Skin epidermis (tissue), 12 donors: ENCODE data around the gene SIGLEC10.

ENCODE experiments used
- H3K27ac ChIP-seq, 21 experiments: fragments of 200-600 bp; sonication (generic) in 11 of 21; one replicate each; pipeline ENCODE4 v1.5.0; 2020; ENCODE audit warnings: mild to moderate bottlenecking in 3 of 21, inconsistent platforms in 2 of 21, moderate library complexity in 2 of 21
- H3K4me3 ChIP-seq, 7 experiments: fragments of 200-600 bp; sonication (generic) in 2 of 7; one replicate each; pipeline ENCODE4 v1.5.0; 2020; ENCODE audit warnings: inconsistent platforms in 2 of 7, mild to moderate bottlenecking in 2 of 7, moderate library complexity in 1 of 7

SIGLEC10 gene

GRCh38 chr19:51368366-51369282 is 48.8 kb downstream of the SIGLEC10 start, which contains the start of gene CLDND2:
Gene CLDND2, minus strand, starts transcription at chr19:51369003. Its CDS starts 426 bp downstream, at chr19:51368577.
- peak within 1 kb of the TSS in 20 of 21 experiments; percentile 19 to 98 (median 86) for H3K27ac ChIP-seq

GRCh38 chr19:51367565-51368365 is 49.7 kb downstream of the SIGLEC10 start:
- H3K27ac ChIP-seq: peak overlapping the region in 20 of 21 experiments; percentile 19 to 98 (median 89)
- peak overlapping the region; percentile 62 to 84 (median 77) for H3K4me3 ChIP-seq

More at GRCh38 chr19:51368366-51369282, 48.8 kb downstream of the SIGLEC10 start, which contains the start of gene CLDND2:
- peak within 1 kb of the TSS; percentile 62 to 84 (median 77) for H3K4me3 ChIP-seq

GRCh38 chr19:51367255-51367564 is 50.2 kb downstream of the SIGLEC10 start:
- Histone ChIP-seq H3K27ac (peak overlapping the region; percentile 48 to 98 (median 89)), H3K4me3 (peak overlapping the region; percentile 62 to 84 (median 77))

- Histone ChIP-seq H3K4me3 (peak overlapping the region; percentile 62 to 84 (median 77)), H3K27ac (peak overlapping the region; percentile 48 to 98 (median 89))
Observed at GRCh38 chr19:51366389-51367254, 50.8 kb downstream of the SIGLEC10 start.

GRCh38 chr19:51365965-51366388 is 51.5 kb downstream of the SIGLEC10 start, which contains the start of gene ETFB:
Gene ETFB, minus strand, starts transcription at chr19:51366388. Its CDS starts 62 bp downstream, at chr19:51366326.
- H3K4me3 ChIP-seq: peak within 1 kb of the TSS; percentile 62 to 84 (median 77)
- peak within 1 kb of the TSS; percentile 48 to 98 (median 89) for H3K27ac ChIP-seq

- Histone ChIP-seq H3K27ac (peak overlapping the region in 20 of 21 experiments; percentile 75 to 98 (median 89)), H3K4me3 (peak overlapping the region; percentile 62 to 84 (median 77))
Observed at GRCh38 chr19:51365211-51365964, 52.1 kb downstream of the SIGLEC10 start.

GRCh38 chr19:51364200-51365106 is 53.0 kb downstream of the SIGLEC10 start:
- Histone ChIP-seq H3K27ac (peak overlapping the region in 5 of 21 experiments; percentile 15 to 91 (median 21)), H3K4me3 (no peak overlapping the region)

GRCh38 chr19:51361239-51361638 is 56.2 kb downstream of the SIGLEC10 start:
- Histone ChIP-seq H3K27ac (no peak overlapping the region), H3K4me3 (no peak overlapping the region)
